HepG2 (cell line): ENCODE data around the gene LBX1. TPM values are rescaled to one million over a fixed set of nuclear protein-coding genes. Genes with fewer than 3 reads are reported as not detected.
A peak's percentile ranks its signal among the peaks of the same experiment; 100 is the strongest.

ENCODE experiments used
- ATAC-seq: fragments of 200-7000 bp; cut with Tn5 transposase; 3 replicates; pipeline ENCODE4 v1.9.1; 2020; ENCODE audit warnings: mild to moderate bottlenecking, moderate library complexity
- BruUV-seq: library from RNA; stranded (reverse); fragments of 400-500 nt; replicated peaks from 2 replicates; lab custom pipeline; 2021; lab: Mats Ljungman, UMichigan
- CTCF ChIA-PET: fragments of 300-600 bp; formaldehyde crosslinking; extraction: SDS; loops from one replicate; lab custom pipeline; 2021; ENCODE audit warnings: low total read pairs, inconsistent platforms, low intra/inter-chr PET ratio; lab: Yijun Ruan, JAX
- POLR2A ChIA-PET: fragments of 350-600 bp; sonication (Branson Sonifier 250); formaldehyde crosslinking; loops from one replicate; lab custom pipeline; 2020; ENCODE audit warnings: antibody characterized with exemption, inconsistent platforms; lab: Yijun Ruan, JAX
- DNase-seq: peaks from one replicate; pipeline ENCODE4 v3.0.0-alpha.2; 2015; ENCODE audit warnings: low spot score
- FAIRE-seq: peaks from 3 replicates; lab custom pipeline; 2011; peaks lifted over from hg19 to GRCh38; lab: Jason Lieb, UNC
- H2AFZ ChIP-seq: one replicate; pipeline ENCODE4 v1.6.1; 2011; ENCODE audit warnings: low read length, inconsistent platforms
- H3K27ac ChIP-seq: fragments of 300-600 bp; 3 replicates; pipeline ENCODE4 v1.8.0; 2011; ENCODE audit warnings: mixed run types, mild to moderate bottlenecking, mixed read lengths, low read length, inconsistent platforms; ENCODE audit not compliant: insufficient read depth; ENCODE audit errors: extremely low read length
- H3K27me3 ChIP-seq, 2 experiments: fragments of 200-600 bp in 1 of 2; 2 replicates in 1 of 2; 3 replicates in 1 of 2; pipeline versions ENCODE4 v1.6.0 to v1.8.0; 2011; ENCODE audit warnings: low read length in 2 of 2, mild to moderate bottlenecking in 2 of 2, moderate library complexity in 2 of 2, inconsistent platforms in 1 of 2; ENCODE audit not compliant: insufficient read depth in 2 of 2, control insufficient read depth in 1 of 2
- H3K36me3 ChIP-seq, 2 experiments: fragments of 200-600 bp in 1 of 2; replicated peaks in 1 of 2; 2 replicates in 1 of 2; 3 replicates in 1 of 2; pipeline versions ENCODE4 v1.5.1 to v1.8.0; 2011; ENCODE audit warnings: low read length in 2 of 2, inconsistent platforms in 1 of 2; ENCODE audit not compliant: insufficient read depth in 2 of 2, control insufficient read depth in 1 of 2
- H3K4me1 ChIP-seq: 2 replicates; pipeline ENCODE4 v1.5.1; 2012; ENCODE audit warnings: low read length, inconsistent platforms; ENCODE audit not compliant: insufficient read depth
- H3K4me2 ChIP-seq: 2 replicates; pipeline ENCODE4 v1.6.0; 2011; ENCODE audit warnings: low read depth, low read length, inconsistent platforms
- H3K4me3 ChIP-seq, 3 experiments: fragments of 200-600 bp in 1 of 3; sonication (generic), shearing (Covaris generic) in 1 of 3; replicated peaks in 1 of 3; 2 replicates each; pipeline ENCODE4 v1.5.1; 2011 to 2016; ENCODE audit warnings: low read length in 3 of 3, inconsistent platforms in 2 of 3, low read depth in 2 of 3, mild to moderate bottlenecking in 2 of 3, control low read depth in 1 of 3, mixed read lengths in 1 of 3; ENCODE audit not compliant: insufficient read depth in 1 of 3
- H3K79me2 ChIP-seq: one replicate; pipeline ENCODE4 v1.6.1; 2011; ENCODE audit warnings: low read length, inconsistent platforms; ENCODE audit not compliant: insufficient read depth
- H3K9ac ChIP-seq: 2 replicates; pipeline ENCODE4 v1.6.0; 2011; ENCODE audit warnings: mild to moderate bottlenecking, low read depth, low read length, inconsistent platforms; ENCODE audit not compliant: insufficient read depth
- H3K9me3 ChIP-seq: 2 replicates; pipeline ENCODE4 v1.5.1; 2012; ENCODE audit warnings: mild to moderate bottlenecking, low read length
- H4K20me1 ChIP-seq: 2 replicates; pipeline ENCODE4 v1.6.0; 2011; ENCODE audit warnings: inconsistent platforms, mild to moderate bottlenecking, low read length, moderate library complexity; ENCODE audit not compliant: insufficient read depth
- EZH2 ChIP-seq: conservative IDR thresholded peaks from 2 replicates; pipeline ENCODE4 v1.6.1; 2012; ENCODE audit warnings: mild to moderate bottlenecking, low read depth, low read length, moderate library complexity
- GTF3A ChIP-seq: sonication (generic); formaldehyde crosslinking; conservative IDR thresholded peaks from 2 replicates; pipeline ENCODE4 v1.4.0; 2020; ENCODE audit warnings: mild to moderate bottlenecking, missing genetic modification reagents
- KDM5B ChIP-seq: sonication (generic); formaldehyde crosslinking; IDR thresholded peaks from 2 replicates; pipeline ENCODE4 v1.4.0; 2020; ENCODE audit warnings: missing genetic modification reagents, mild to moderate bottlenecking, borderline replicate concordance
- MED1 ChIP-seq: sonication (generic); formaldehyde crosslinking; IDR thresholded peaks from 2 replicates; pipeline ENCODE4 v1.4.0; 2020; ENCODE audit warnings: missing genetic modification reagents
- SRF ChIP-seq: IDR thresholded peaks from 2 replicates; pipeline ENCODE4 v1.6.1; 2011; ENCODE audit warnings: mild to moderate bottlenecking, low read depth, low read length, moderate library complexity
- ZNF556 ChIP-seq: sonication (generic); formaldehyde crosslinking; IDR thresholded peaks from 2 replicates; pipeline ENCODE4 v1.4.0; 2020; ENCODE audit warnings: mild to moderate bottlenecking, missing genetic modification reagents, borderline replicate concordance
- ZNF558 ChIP-seq: sonication (generic); formaldehyde crosslinking; IDR thresholded peaks from 2 replicates; pipeline ENCODE4 v1.9.0; 2022; ENCODE audit warnings: mild to moderate bottlenecking, missing genetic modification reagents, borderline replicate concordance
- WGBS: methylation state at CpG from one replicate; pipeline ENCODE4 v1.1.6; 2017; ENCODE audit warnings: low lambda C conversion rate; 5-methylcytosine and 5-hydroxymethylcytosine counted together
- in situ Hi-C: cut with HindIII; loops from 2 replicates; pipeline ENCODE4 v1.10.0; 2017; ENCODE audit warnings: low pct_unique_long_range_greater_than_20kb; ENCODE audit not compliant: extremely low pct_ligation_motif_present
- intact Hi-C: fragments of 100-400 bp; cut with micrococcal nuclease; formaldehyde crosslinking; loops from one replicate; pipeline ENCODE4 v1.10.0; 2022; ENCODE audit not compliant: unreplicated experiment
- polyA plus RNA-seq, 8 experiments: library from polyadenylated mRNA; depleted of rRNA in 3 of 8; stranded (reverse) in 7 of 8; unstranded in 1 of 8; fragments of >200 nt; fragmentation: Illumina TruSeq in 4 of 8; extraction: Trizol in 4 of 8; gene quantifications; 2 replicates each; pipeline versions ENCODE4 v1.2.1 to v1.2.3, GENCODE V29; 2011 to 2016; ENCODE audit warnings: low read depth in 4 of 8, missing spikeins in 1 of 8, mixed read lengths in 1 of 8; ENCODE audit not compliant: insufficient read depth in 1 of 8
- total RNA-seq, 5 experiments: library from RNA; depleted of rRNA; stranded (reverse); fragments of >200 nt; fragmentation: Illumina TruSeq; extraction: Trizol; gene quantifications; 2 replicates each; pipeline ENCODE4 v1.2.3, GENCODE V29; 2016; ENCODE audit warnings: low read depth in 1 of 5
- TF ChIP-seq, protein P1 (sequence below): sonication (generic); formaldehyde crosslinking; IDR thresholded peaks from 2 replicates; pipeline ENCODE4 v1.5.1; 2020; ENCODE audit warnings: missing genetic modification reagents, mild to moderate bottlenecking, borderline replicate concordance

Gene LBX1
- total and polyA plus RNA-seq, 2 of the 13 experiments (the other 11 are each of a cell fraction or from before 2014, with no cell fraction given): not detected

DNA sequence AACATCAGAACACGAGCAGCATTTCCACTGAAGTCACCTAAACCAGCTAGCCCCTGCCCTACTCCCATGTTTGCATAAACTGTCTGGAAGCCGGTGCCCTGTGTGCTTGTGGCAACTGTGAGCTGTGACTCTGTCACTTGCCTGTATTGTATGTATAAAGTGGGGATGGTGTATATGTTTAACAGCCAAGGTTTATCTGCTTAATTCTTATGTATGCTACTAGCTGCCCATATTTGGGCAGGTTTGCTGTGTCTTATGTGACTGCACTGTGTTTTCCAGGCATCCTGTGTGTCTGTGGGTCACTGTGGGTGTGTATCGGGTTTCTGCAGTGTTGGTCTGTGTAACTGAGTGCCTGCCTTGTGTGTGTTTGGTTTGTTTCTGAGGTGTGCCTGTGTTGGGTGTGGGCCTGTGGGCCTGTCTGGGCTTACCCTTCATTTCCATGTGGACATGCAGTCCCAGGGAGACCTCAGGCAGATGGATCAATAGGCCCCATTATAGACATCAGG, 9.3 kb downstream of the LBX1 start:
- no peak for TF ChIP-seq GTF3A (CRISPR knock-in tag)
- TF ChIP-seq, protein P1, sequence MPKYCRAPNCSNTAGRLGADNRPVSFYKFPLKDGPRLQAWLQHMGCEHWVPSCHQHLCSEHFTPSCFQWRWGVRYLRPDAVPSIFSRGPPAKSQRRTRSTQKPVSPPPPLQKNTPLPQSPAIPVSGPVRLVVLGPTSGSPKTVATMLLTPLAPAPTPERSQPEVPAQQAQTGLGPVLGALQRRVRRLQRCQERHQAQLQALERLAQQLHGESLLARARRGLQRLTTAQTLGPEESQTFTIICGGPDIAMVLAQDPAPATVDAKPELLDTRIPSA (CRISPR knock-in tag): no peak
- TF ChIP-seq ZNF558 (CRISPR knock-in tag): no peak
- TF ChIP-seq KDM5B (CRISPR knock-in tag): no peak
- TF ChIP-seq EZH2: peak; percentile 56; the same call in 1 of the 2 replicates
- TF ChIP-seq MED1 (CRISPR knock-in tag): no peak
- TF ChIP-seq SRF: peak; percentile 33; the same call in 1 of the 2 replicates
- TF ChIP-seq ZNF556 (CRISPR knock-in tag): no peak
- H3K4me3 ChIP-seq: no peak overlapping the region
- intact Hi-C loops: no loop called here
- no peaks in the 10 kb centered on the region for H4K20me1 ChIP-seq
- DNase-seq (no peak), FAIRE-seq (no peak), ATAC-seq (no peak)
- in situ Hi-C loops: no loop called here
- H3K9me3 ChIP-seq: no peaks in the 10 kb centered on the region
- WGBS: 0% methylated on average over 2 of the region's 3 CpGs
- peaks cover 26% of the 10 kb centered on the region for H3K4me1 ChIP-seq
- ChIA-PET POLR2A (no interaction called here), CTCF (no interaction called here)
- no peak overlapping the region for H3K27ac ChIP-seq
- H3K9ac ChIP-seq: no peak overlapping the region
- no peaks in the 10 kb centered on the region for H3K36me3 ChIP-seq
- no peak overlapping the region for H3K4me2 ChIP-seq
- H3K79me2 ChIP-seq: no peaks in the 10 kb centered on the region
- no TSS peak for BruUV-seq
- no peak overlapping the region for H2AFZ ChIP-seq
- H3K27me3 ChIP-seq: peaks cover 25 to 98% of the 10 kb centered on the region in 2 experiments; a peak in 4 of 5 replicates
